K562 (cell line): ENCODE data around the gene FAM149B1. TPM values are rescaled to one million over a fixed set of nuclear protein-coding genes. Genes with fewer than 3 reads are reported as not detected.

Experiments
- ATAC-seq: fragments of 200-7000 bp; cut with Tn5 transposase; 3 replicates; pipeline ENCODE4 v1.9.1; 2020; ENCODE audit warnings: moderate library complexity
- BruUV-seq: library from RNA; stranded (reverse); fragments of 400-500 nt; replicated peaks from 2 replicates; lab custom pipeline; 2021; lab: Mats Ljungman, UMichigan
- CTCF ChIA-PET: fragments of 300-600 bp; formaldehyde crosslinking; extraction: SDS; loops from one replicate; lab custom pipeline; 2021; ENCODE audit warnings: low intra/inter-chr PET ratio; lab: Yijun Ruan, JAX
- POLR2A ChIA-PET: fragments of 300-600, 350-650 bp; sonication (Branson Sonifier 250); formaldehyde crosslinking; extraction: SDS; loops from one replicate; lab custom pipeline; 2021; ENCODE audit warnings: antibody characterized with exemption, inconsistent platforms; lab: Yijun Ruan, JAX
- DNase-seq, 4 experiments: peaks; one replicate each; pipeline versions ENCODE4 v3.0.0 to v3.0.0-alpha.2; 2011 to 2018; ENCODE audit warnings: low spot score in 3 of 4, mixed read lengths in 3 of 4; ENCODE audit errors: extremely low read depth in 1 of 4
- FAIRE-seq: peaks from 2 replicates; lab custom pipeline; 2011; peaks lifted over from hg19 to GRCh38; lab: Jason Lieb, UNC
- H2AFZ ChIP-seq: 2 replicates; pipeline ENCODE4 v1.6.0; 2011; ENCODE audit warnings: low read depth, low read length, control low read depth, inconsistent platforms
- H3K27ac ChIP-seq: fragments of 200-600 bp; 3 replicates; pipeline ENCODE4 v1.8.0; 2011; ENCODE audit warnings: low read depth, mild to moderate bottlenecking, control low read depth, inconsistent platforms, low read length, moderate library complexity, mixed read lengths; ENCODE audit errors: extremely low read depth
- H3K27me3 ChIP-seq, 2 experiments: fragments of 300-600 bp in 1 of 2; 2 replicates in 1 of 2; 3 replicates in 1 of 2; pipeline versions ENCODE4 v1.6.0 to v1.8.0; 2011; ENCODE audit warnings: inconsistent platforms in 2 of 2, low read length in 2 of 2, mild to moderate bottlenecking in 1 of 2, mixed read lengths in 1 of 2, moderate library complexity in 1 of 2; ENCODE audit not compliant: control insufficient read depth in 2 of 2, insufficient read depth in 2 of 2
- H3K36me3 ChIP-seq: fragments of 300-600 bp; 3 replicates; pipeline ENCODE4 v1.8.0; 2011; ENCODE audit warnings: mild to moderate bottlenecking, low read length, inconsistent platforms; ENCODE audit not compliant: control insufficient read depth, insufficient read depth
- H3K4me1 ChIP-seq, 2 experiments: fragments of 200-600 bp in 1 of 2; replicated peaks in 1 of 2; 2 replicates in 1 of 2; 3 replicates in 1 of 2; pipeline versions ENCODE4 v1.5.1 to v1.8.0; 2011; ENCODE audit warnings: inconsistent platforms in 2 of 2, low read length in 2 of 2, mild to moderate bottlenecking in 1 of 2, mixed read lengths in 1 of 2, moderate library complexity in 1 of 2; ENCODE audit not compliant: control insufficient read depth in 2 of 2, insufficient read depth in 2 of 2
- H3K4me2 ChIP-seq: 2 replicates; pipeline ENCODE4 v1.6.1; 2011; ENCODE audit warnings: low read length, control low read depth, inconsistent platforms, mixed read lengths; ENCODE audit not compliant: insufficient read depth
- H3K4me3 ChIP-seq: fragments of 200-600 bp; sonication (generic), shearing (Covaris generic); 2 replicates; pipeline ENCODE4 v1.5.1; 2016; ENCODE audit warnings: control low read depth, inconsistent platforms
- H3K79me2 ChIP-seq: fragments of 200-600 bp; 3 replicates; pipeline ENCODE4 v1.8.0; 2011; ENCODE audit warnings: low read length, inconsistent platforms; ENCODE audit not compliant: control insufficient read depth, insufficient read depth
- H3K9ac ChIP-seq, 2 experiments: 2 replicates each; pipeline versions ENCODE4 v1.6.0 to v1.6.1; 2011; ENCODE audit warnings: low read depth in 2 of 2, low read length in 2 of 2, control low read depth in 1 of 2, inconsistent platforms in 1 of 2, mild to moderate bottlenecking in 1 of 2, mixed read lengths in 1 of 2; ENCODE audit not compliant: insufficient read depth in 1 of 2
- H3K9me1 ChIP-seq: one replicate; pipeline ENCODE4 v1.6.0; 2011; ENCODE audit warnings: inconsistent platforms, mild to moderate bottlenecking, low read length, moderate library complexity; ENCODE audit not compliant: control insufficient read depth, insufficient read depth
- H3K9me3 ChIP-seq: replicated peaks from 2 replicates; pipeline ENCODE4 v1.5.1; 2011; ENCODE audit warnings: low read depth, low read length, inconsistent platforms; ENCODE audit not compliant: control insufficient read depth, insufficient read depth
- H4K20me1 ChIP-seq: replicated peaks from 2 replicates; pipeline ENCODE4 v1.6.1; 2011; ENCODE audit warnings: low read length, inconsistent platforms, mixed read lengths; ENCODE audit not compliant: control insufficient read depth, insufficient read depth
- FOXM1 ChIP-seq, 2 experiments: fragments of 450-650 bp in 1 of 2; sonication (generic) in 1 of 2; formaldehyde crosslinking in 1 of 2; IDR thresholded peaks; 2 replicates each; pipeline versions ENCODE4 v1.6.1 to v1.9.0; 2017 to 2022; ENCODE audit warnings: low read depth in 2 of 2, mild to moderate bottlenecking in 2 of 2, missing genetic modification reagents in 1 of 2, moderate library complexity in 1 of 2
- HBP1 ChIP-seq: fragments of 450-650 bp; formaldehyde crosslinking; IDR thresholded peaks from 2 replicates; pipeline ENCODE4 v1.4.0; 2022; ENCODE audit warnings: missing genetic modification characterization
- LCOR ChIP-seq: sonication (generic); formaldehyde crosslinking; IDR thresholded peaks from 2 replicates; pipeline ENCODE4 v1.8.0; 2022; ENCODE audit warnings: mild to moderate bottlenecking, missing genetic modification reagents
- MXI1 ChIP-seq: IDR thresholded peaks from 2 replicates; pipeline ENCODE4 v1.6.1; 2011; ENCODE audit warnings: low read depth, mild to moderate bottlenecking, improper control_type of control experiment, low read length
- POLR2G ChIP-seq: fragments of 200-400 bp; formaldehyde crosslinking; IDR thresholded peaks from 2 replicates; pipeline ENCODE4 v1.6.1; 2017; ENCODE audit warnings: low read depth, mild to moderate bottlenecking, antibody characterized with exemption, low read length, moderate library complexity
- PRDM10 ChIP-seq: fragments of 450-650 bp; IDR thresholded peaks from 2 replicates; pipeline ENCODE4 v1.6.1; 2018; ENCODE audit not compliant: partially characterized antibody
- PREB ChIP-seq: sonication (generic); formaldehyde crosslinking; IDR thresholded peaks from 2 replicates; pipeline ENCODE4 v1.8.1; 2023; ENCODE audit warnings: mild to moderate bottlenecking, missing genetic modification reagents
- SMARCB1 ChIP-seq: IDR thresholded peaks from 2 replicates; pipeline ENCODE4 v1.6.1; 2011; ENCODE audit warnings: improper control_type of control experiment, low read depth; ENCODE audit not compliant: insufficient read length
- TOE1 ChIP-seq, 2 experiments: fragments of 450-650 bp in 1 of 2; sonication (generic) in 1 of 2; formaldehyde crosslinking in 1 of 2; IDR thresholded peaks; 2 replicates each; pipeline versions ENCODE4 v1.7.1 to v1.8.0; 2016 to 2022; ENCODE audit warnings: borderline replicate concordance in 2 of 2, mild to moderate bottlenecking in 2 of 2, antibody characterized with exemption in 1 of 2, inconsistent platforms in 1 of 2, low read depth in 1 of 2, missing genetic modification reagents in 1 of 2, moderate library complexity in 1 of 2
- ZKSCAN1 ChIP-seq: fragments of 150-350 bp; IDR thresholded peaks from 2 replicates; pipeline ENCODE4 v1.6.1; 2016; ENCODE audit warnings: low read depth, low read length
- WGBS: fragments of 100-300 bp; shearing (Covaris generic); methylation state at CpG from one replicate; pipeline ENCODE4 v1.1.6; 2016; ENCODE audit warnings: low coverage, mixed read lengths; ENCODE audit not compliant: insufficient coverage; ENCODE audit errors: missing lambda C conversion rate; 5-methylcytosine and 5-hydroxymethylcytosine counted together
- in situ Hi-C: fragments of 300-500 bp; cut with MboI; formaldehyde crosslinking; loops from 4 replicates; pipeline ENCODE4 v1.15.0; 2018; ENCODE audit warnings: inconsistent platforms, mixed read lengths
- intact Hi-C: fragments of 100-400 bp; cut with micrococcal nuclease; formaldehyde crosslinking; loops from 2 replicates; pipeline ENCODE4 v1.14.2; 2022
- polyA plus RNA-seq, 8 experiments: library from polyadenylated mRNA; depleted of rRNA in 4 of 8; stranded (reverse) in 5 of 8; unstranded in 3 of 8; fragments of >200 nt; fragmentation: Nextera tagmentation in 2 of 8; fragmentation: Illumina TruSeq in 1 of 8; extraction: Ambion mirVana in 2 of 8; extraction: Trizol in 1 of 8; gene quantifications; 2 replicates each; pipeline versions ENCODE4 v1.2.1 to v1.2.3, GENCODE V29; 2011 to 2014; ENCODE audit warnings: inconsistent platforms in 1 of 8, missing spikeins in 1 of 8
- total RNA-seq, 7 experiments: library from RNA; depleted of rRNA in 6 of 7; stranded (reverse); fragments of >200 nt in 6 of 7; fragmentation: Illumina TruSeq in 2 of 7; extraction: Trizol in 2 of 7; gene quantifications; 2 replicates each; pipeline versions ENCODE4 v1.2.1 to v1.2.3, GENCODE V29; 2011 to 2021; ENCODE audit warnings: low replicate concordance in 1 of 7

FAM149B1 gene
- total and polyA plus RNA-seq, 9 of the 15 experiments (the other 6 are each of a cell fraction or from before 2014, with no cell fraction given): 4.2 to 18.5 (median 9.3) TPM

- 2% methylated on average over 51 of the region's 51 CpGs for WGBS
- ATAC-seq (peak; percentile 87), DNase-seq (peak; percentile 93 to 99 (median 95)), FAIRE-seq (peak; percentile 99)
- peaks cover 7 to 28% of the 10 kb centered on the region in 2 experiments; a peak in 4 of 5 replicates for H3K4me1 ChIP-seq
- BruUV-seq: TSS peak; percentile 83
- H4K20me1 ChIP-seq: no peaks in the 10 kb centered on the region
- H3K9ac ChIP-seq: peak within 1 kb of the TSS; percentile 88 to 96
- in situ Hi-C loops: loop anchor here (5.0 kb wide), 2 partner anchors 390 to 625 kb away; partner anchors contain the start of gene MYOZ1
- H3K9me1 ChIP-seq: no peaks in the 10 kb centered on the region
- ChIA-PET CTCF (interaction anchor here (0.7 kb wide), 1 partner anchor 811 kb away, joined by 6 read pairs; no protein-coding TSS in a partner anchor), POLR2A (interaction anchor here (0.6 to 4.6 kb wide), 21 partner anchors 8 to 496 kb away, joined by 3 to 26 read pairs (median 3); no protein-coding TSS in a partner anchor)
- no peaks in the 10 kb centered on the region for H3K9me3 ChIP-seq
- H3K4me3 ChIP-seq: peak within 1 kb of the TSS; percentile 59
- peaks cover 28% of the 10 kb centered on the region for H3K36me3 ChIP-seq
- peak within 1 kb of the TSS; percentile 89 for H3K27ac ChIP-seq
- peaks cover 64% of the 10 kb centered on the region for H3K79me2 ChIP-seq
- no peaks in the 10 kb centered on the region for H3K27me3 ChIP-seq
- peak within 1 kb of the TSS; percentile 98 for H3K4me2 ChIP-seq
- intact Hi-C loops: loop anchor here (2.0 kb wide), 1 partner anchor 84 kb away; the partner anchor contains the start of genes ECD and FAM149B1
- H2AFZ ChIP-seq: peak within 1 kb of the TSS; percentile 97
- TF ChIP-seq SMARCB1 (no peak), ZKSCAN1 (peak; percentile 20; the same call in 1 of the 2 replicates), PREB (CRISPR knock-in tag) (0 out of 2 replicates have a peak, but pooled peaks have one; percentile 20), LCOR (CRISPR knock-in tag) (peak; percentile 93), TOE1 (IDR thresholded peaks at IDR 0.05; ENCODE audit: borderline replicate concordance) (peak; percentile 79; the same call in 1 of the 2 replicates), TOE1 (CRISPR knock-in tag; IDR thresholded peaks at IDR 0.05; ENCODE audit: borderline replicate concordance, low read depth) (peak; percentile 93), FOXM1 (IDR thresholded peaks at IDR 0.05; ENCODE audit: low read depth) (no peak), FOXM1 (CRISPR knock-in tag; IDR thresholded peaks at IDR 0.05; ENCODE audit: low read depth) (0 out of 2 replicates have a peak, but pooled peaks have one; percentile 15), PRDM10 (peak; percentile 3), MXI1 (peak; percentile 87), POLR2G (peak; percentile 95), HBP1 (CRISPR knock-in tag) (peak; percentile 78; the same call in 1 of the 2 replicates)
Observed at GRCh38 chr10:73252445-73253224, 84.7 kb downstream of the FAM149B1 start, which contains the start of gene MRPS16. Gene MRPS16, minus strand, starts transcription at chr10:73252644. Its CDS starts 162 bp downstream, at chr10:73252482.
